ENCODE measurements around the gene CDK17. TPM values are rescaled to one million over a fixed set of nuclear protein-coding genes. Genes with fewer than 3 reads are reported as not detected.

CDK17 gene
- total and polyA plus RNA-seq, 9 of the 15 experiments (the other 6 are each of a cell fraction or from before 2014, with no cell fraction given): 4.8 to 39.3 (median 21.6) TPM

DNA sequence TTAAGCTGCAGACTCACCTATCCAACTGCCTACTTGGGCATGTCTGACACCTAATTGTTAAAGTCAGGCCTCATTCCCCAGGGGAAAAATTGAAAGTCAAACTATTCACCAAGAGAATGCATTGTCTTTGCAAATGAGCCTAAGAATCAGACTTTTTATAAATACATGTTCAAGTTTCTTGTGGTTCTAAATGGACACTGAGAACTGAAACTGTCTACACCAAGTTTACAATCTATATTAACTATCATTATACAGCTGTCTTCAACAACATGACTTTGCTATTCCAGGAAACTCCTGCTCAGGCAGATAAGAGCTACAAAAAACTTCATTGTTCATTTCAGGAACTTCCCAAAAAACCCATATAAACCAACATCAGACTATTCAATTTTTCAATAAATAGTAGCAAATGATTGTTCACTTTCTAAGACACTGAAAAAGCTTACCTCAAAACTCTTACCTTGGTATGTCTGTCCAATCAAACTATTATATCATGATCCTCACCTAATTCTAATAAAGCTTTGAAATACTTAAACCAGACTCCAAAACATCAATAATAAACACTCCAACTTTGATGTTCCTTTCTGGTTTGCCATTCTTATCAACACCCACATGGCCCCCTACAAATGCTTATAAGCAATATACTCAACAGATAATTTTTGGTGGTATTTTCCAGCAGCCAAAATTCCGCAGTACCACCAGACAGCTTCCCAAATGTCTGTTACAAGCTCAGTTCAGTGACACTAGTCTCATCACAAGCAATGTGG, 24.2 kb downstream of the CDK17 start (continued):
- TF ChIP-seq, protein P1, sequence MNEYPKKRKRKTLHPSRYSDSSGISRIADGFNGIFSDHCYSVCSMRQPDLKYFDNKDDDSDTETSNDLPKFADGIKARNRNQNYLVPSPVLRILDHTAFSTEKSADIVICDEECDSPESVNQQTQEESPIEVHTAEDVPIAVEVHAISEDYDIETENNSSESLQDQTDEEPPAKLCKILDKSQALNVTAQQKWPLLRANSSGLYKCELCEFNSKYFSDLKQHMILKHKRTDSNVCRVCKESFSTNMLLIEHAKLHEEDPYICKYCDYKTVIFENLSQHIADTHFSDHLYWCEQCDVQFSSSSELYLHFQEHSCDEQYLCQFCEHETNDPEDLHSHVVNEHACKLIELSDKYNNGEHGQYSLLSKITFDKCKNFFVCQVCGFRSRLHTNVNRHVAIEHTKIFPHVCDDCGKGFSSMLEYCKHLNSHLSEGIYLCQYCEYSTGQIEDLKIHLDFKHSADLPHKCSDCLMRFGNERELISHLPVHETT (CRISPR knock-in tag; conservative IDR thresholded peaks at IDR 0.05 in 1 of 2, IDR thresholded peaks at IDR 0.05 in 1 of 2): 0 out of 4 replicates have a peak, but pooled peaks of 1 of the 2 experiments have one; percentile 15
- no peak for TF ChIP-seq ZNF75A (CRISPR knock-in tag; IDR thresholded peaks at IDR 0.05)
- TF ChIP-seq TAL1 (IDR thresholded peaks at IDR 0.05): peak; percentile 92
- TF ChIP-seq PRPF4 (IDR thresholded peaks at IDR 0.05; ENCODE audit: insufficient read depth, low read depth, low read length, poor library complexity, severe bottlenecking): no peak
- no peak for TF ChIP-seq MEF2D (tag; conservative IDR thresholded peaks at IDR 0.05; ENCODE audit: low read depth)
- peak; percentile 48 for TF ChIP-seq NFIC (IDR thresholded peaks at IDR 0.05)
- no peak for TF ChIP-seq EP400 (IDR thresholded peaks at IDR 0.05)
- TF ChIP-seq, protein P2, sequence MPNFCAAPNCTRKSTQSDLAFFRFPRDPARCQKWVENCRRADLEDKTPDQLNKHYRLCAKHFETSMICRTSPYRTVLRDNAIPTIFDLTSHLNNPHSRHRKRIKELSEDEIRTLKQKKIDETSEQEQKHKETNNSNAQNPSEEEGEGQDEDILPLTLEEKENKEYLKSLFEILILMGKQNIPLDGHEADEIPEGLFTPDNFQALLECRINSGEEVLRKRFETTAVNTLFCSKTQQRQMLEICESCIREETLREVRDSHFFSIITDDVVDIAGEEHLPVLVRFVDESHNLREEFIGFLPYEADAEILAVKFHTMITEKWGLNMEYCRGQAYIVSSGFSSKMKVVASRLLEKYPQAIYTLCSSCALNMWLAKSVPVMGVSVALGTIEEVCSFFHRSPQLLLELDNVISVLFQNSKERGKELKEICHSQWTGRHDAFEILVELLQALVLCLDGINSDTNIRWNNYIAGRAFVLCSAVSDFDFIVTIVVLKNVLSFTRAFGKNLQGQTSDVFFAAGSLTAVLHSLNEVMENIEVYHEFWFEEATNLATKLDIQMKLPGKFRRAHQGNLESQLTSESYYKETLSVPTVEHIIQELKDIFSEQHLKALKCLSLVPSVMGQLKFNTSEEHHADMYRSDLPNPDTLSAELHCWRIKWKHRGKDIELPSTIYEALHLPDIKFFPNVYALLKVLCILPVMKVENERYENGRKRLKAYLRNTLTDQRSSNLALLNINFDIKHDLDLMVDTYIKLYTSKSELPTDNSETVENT (CRISPR knock-in tag; IDR thresholded peaks at IDR 0.05): no peak
- TF ChIP-seq CCNT2 (IDR thresholded peaks at IDR 0.05; ENCODE audit: borderline replicate concordance, extremely low read depth, insufficient read length, low read depth, low read length): peak; percentile 35
- TF ChIP-seq ARID3A (IDR thresholded peaks at IDR 0.05; ENCODE audit: borderline replicate concordance, low read depth, low read length): peak; percentile 88; the same call in 1 of the 2 replicates
- no peak for TF ChIP-seq PHB (CRISPR knock-in tag; IDR thresholded peaks at IDR 0.05)
- TF ChIP-seq STAT5A (IDR thresholded peaks at IDR 0.05; ENCODE audit: borderline replicate concordance, low read length): peak; percentile 78
- no peak for TF ChIP-seq TCFL5 (CRISPR knock-in tag; conservative IDR thresholded peaks at IDR 0.05)
- peak; percentile 98 for TF ChIP-seq SMARCA4 (IDR thresholded peaks at IDR 0.05)

Measured in K562 (cell line).